WI38 (cell line): ENCODE measurements around the gene SMG9.
"Not testable (repeated sequence)": the region's sequence is repeated elsewhere in the genome, so short reads cannot be mapped to it uniquely, and the experiment has no call there.

Experiments
- H3K4me3 ChIP-seq: 2 replicates; pipeline ENCODE4 v1.5.1; 2011; ENCODE audit warnings: low read depth, mild to moderate bottlenecking, control low read depth, low read length
- TF ChIP-seq, protein P1 (sequence below): IDR thresholded peaks from 2 replicates; pipeline ENCODE4 v1.5.1; 2012; ENCODE audit warnings: low read depth, mild to moderate bottlenecking, control low read depth, low read length

SMG9 gene

DNA sequence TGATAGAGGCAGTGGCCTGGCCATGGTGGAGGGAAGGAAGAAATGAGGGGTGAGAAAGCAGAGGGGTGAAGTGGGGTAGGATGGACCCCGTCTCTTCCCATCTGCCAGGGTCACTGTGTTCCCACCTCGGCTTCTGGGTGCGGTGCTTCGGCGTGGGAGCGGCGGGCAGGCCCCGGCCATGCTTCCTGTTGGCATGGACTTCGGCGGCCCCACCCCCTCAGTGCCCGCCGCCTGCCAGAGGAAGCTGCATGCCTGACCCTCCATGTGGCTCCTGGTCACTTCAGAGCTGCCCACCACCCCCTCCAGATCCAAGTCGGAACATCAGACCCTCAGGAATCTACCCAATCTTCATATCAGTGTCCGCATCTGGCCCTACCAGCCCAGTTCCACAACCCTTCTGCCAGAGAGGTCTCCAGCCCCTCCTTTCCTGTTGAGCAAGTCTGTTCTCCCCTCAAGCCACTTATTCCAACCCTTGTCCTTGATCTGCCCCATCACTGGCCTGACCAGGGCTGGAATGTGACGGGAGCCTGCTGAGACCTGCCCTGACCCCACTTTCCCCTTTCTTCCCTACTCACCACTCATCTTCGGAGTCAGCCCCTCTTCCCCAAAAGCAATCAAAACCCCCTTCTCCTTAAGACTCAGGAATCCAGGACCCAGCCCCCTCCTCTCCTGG lies 24.5 kb upstream of the SMG9 start:
- no peak overlapping the region for H3K4me3 ChIP-seq

DNA sequence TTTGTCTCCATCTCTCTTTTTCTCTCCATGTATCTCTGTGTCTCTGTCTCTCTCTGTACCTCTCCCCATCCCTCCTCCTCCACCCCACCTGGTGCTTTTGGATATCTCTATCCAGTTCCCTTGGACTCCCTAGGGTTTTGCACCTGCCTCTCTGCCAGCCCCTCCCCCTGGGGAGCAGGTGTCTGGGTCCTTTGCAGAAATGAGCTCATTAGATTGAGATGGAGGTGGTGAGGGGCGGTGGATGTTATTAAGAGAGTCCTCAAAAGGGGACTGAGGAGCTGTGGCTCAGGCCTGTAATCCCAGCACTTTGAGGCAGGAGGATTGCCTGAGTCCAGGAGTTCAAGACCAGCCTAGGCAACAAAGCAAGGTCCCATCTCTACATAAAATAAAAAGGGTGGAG lies 23.9 kb upstream of the SMG9 start:
- TF ChIP-seq, protein P1, sequence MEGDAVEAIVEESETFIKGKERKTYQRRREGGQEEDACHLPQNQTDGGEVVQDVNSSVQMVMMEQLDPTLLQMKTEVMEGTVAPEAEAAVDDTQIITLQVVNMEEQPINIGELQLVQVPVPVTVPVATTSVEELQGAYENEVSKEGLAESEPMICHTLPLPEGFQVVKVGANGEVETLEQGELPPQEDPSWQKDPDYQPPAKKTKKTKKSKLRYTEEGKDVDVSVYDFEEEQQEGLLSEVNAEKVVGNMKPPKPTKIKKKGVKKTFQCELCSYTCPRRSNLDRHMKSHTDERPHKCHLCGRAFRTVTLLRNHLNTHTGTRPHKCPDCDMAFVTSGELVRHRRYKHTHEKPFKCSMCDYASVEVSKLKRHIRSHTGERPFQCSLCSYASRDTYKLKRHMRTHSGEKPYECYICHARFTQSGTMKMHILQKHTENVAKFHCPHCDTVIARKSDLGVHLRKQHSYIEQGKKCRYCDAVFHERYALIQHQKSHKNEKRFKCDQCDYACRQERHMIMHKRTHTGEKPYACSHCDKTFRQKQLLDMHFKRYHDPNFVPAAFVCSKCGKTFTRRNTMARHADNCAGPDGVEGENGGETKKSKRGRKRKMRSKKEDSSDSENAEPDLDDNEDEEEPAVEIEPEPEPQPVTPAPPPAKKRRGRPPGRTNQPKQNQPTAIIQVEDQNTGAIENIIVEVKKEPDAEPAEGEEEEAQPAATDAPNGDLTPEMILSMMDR: no peak
- H3K4me3 ChIP-seq: no peak overlapping the region

More for the DNA sequence above, 24.5 kb upstream of the SMG9 start:
- TF ChIP-seq, protein P1: no peak

DNA sequence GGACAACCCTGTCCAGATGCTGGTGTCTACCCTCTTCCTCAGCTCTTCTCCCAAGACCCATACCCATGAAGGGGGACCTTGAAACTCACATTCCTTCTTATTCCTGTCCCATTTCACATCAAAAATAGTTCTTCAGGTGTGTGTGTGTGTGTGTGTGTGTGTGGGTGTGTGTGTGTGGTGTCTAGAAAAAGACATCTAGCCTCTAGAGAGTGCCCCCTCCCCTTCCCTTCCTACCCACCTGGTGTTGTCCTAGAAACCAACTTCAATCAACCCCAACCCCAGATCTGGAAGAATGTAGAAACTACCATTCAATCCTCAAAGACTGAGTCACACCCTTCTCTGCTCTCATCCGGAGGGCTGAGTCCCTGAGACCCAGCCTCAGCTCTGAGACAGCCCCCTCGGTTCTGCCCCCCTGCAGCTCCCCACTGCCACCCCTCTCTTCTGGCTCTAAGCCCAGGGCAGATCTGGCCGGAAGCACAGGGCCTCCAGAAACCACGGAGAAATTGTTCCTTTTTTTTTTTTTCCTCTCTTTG lies 22.5 kb upstream of the SMG9 start:
- no peak overlapping the region for H3K4me3 ChIP-seq
- TF ChIP-seq, protein P1: no peak

DNA sequence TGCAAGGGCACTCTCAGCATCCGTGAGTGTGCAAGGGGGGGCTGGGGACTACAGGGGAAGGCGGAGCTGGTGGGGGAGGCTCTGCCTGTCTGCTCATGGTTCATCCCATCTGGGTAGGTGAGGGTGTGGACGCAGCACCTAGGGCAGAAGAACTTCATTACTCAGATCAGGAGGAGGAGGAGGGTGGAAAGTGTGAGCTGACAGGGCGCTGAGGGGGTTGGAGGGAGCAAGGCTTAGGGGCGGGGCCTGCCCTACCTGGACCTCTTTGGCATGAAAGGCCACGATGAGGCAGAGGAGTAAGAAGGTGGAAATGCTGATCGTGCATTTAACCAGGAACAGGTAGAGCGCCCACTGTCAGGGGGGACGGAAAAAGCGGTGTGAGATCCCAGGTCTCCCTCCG lies 21.5 kb upstream of the SMG9 start:
- H3K4me3 ChIP-seq: no peak overlapping the region
- TF ChIP-seq, protein P1: no peak

DNA sequence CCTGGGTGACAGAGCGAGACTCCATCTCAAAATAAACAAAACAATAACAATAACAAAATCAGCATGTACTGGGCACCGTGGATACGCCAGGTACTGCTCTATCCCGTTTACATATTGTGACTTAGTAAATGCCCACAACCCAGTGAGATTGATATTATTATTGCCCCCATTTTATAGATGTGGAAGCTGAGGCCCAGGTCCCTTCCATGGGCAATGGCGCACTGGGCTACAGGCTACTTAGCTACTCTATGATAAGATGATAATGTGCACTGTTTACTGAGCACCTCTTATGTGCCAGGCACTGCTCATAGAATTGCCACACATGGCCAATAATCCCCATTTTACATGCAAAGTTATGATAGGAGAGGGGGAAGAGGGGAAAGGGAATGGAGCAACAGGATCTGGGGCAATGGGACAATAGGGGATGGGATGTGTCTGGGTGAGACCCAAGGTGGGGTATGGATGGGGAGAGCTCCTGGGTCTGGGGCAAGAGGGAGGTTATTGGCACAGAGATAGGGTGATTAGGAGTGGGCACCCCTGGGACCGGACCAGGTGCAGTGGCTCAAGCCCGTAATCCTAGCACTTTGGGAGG lies 20.6 kb upstream of the SMG9 start:
- no peak overlapping the region for H3K4me3 ChIP-seq
- TF ChIP-seq, protein P1: no peak

DNA sequence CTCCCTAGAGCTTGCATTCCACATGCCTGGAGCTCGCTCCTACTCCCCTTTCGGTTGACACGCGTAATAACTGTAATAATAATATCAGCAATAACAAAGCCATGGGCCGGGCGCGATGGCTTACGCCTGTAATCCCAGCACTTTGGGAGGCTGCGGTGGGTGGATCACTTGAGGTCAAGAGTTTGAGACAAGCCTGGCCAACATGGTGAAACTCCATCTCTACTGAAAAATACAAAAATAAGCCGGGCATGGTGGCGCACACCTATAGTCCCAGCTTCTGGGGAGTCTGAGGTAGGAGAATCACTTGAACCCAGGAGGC lies 20.1 kb upstream of the SMG9 start:
- H3K4me3 ChIP-seq: not testable (repeated sequence)

DNA sequence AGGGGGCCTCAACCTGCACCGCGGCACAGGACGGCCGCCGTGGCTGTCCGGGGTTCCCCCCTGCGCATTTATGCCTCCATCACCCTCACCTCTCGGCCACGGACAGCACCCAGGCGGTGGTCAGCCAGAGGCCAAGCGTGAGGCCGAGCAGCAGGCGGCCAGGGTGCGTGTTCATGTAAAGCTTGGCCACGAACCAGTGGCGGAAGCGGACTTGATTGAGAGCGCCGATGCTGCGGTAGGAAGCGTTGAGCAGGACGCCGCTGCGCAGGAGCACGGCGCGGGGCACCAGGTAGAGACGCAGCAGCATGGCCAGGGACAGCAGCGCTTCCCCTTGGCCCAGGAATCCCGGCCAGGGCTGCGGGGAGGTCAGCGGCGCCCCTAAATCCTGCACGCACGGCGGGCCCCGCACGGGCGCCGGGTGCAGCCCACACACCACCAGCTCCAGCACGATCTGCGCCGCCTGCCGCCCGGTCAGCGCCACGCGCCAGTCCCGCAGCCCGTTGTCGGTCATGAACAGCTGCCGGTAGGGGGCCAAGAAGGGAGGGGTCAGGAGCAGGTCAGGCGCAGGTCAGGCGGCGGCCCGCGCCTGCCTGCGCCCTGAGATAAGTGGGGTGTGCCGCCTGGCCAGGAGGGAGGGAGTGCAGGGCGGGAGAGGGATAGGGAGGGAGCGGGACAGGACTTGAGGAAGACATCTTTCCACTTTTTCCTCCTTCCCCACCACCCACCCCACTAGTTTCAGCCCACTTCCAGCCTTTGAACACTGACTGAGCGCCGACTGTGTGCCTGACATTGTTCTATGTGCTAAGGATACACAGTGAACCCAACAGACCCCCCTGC lies 19.6 kb upstream of the SMG9 start:
- no peak overlapping the region for H3K4me3 ChIP-seq
- TF ChIP-seq, protein P1: peak; percentile 86
